ENCODE measurements around the gene RERE.
"Not testable (repeated sequence)": the region's sequence is repeated elsewhere in the genome, so short reads cannot be mapped to it uniquely, and the experiment has no call there.

The RERE gene

DNA sequence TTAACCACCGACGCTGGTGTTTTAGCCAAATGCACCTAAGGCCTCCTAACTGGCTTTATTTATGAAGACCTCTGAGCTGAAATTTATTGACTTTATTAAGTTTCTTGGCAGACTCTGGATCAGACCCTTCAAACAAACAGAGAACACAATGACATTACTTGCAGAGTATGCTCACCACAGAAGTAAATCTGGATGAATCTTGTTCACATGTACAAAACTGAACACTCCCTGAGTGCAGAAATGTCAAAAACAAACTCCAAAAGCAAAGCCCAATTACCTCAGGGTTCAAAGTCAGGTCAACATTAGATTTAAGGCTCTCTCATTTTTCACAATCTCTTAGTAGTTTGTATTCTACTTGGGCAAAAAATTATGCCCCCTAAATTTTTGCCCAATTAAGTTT, 280.9 kb downstream of the RERE start:
- no peak for DNase-seq

DNA sequence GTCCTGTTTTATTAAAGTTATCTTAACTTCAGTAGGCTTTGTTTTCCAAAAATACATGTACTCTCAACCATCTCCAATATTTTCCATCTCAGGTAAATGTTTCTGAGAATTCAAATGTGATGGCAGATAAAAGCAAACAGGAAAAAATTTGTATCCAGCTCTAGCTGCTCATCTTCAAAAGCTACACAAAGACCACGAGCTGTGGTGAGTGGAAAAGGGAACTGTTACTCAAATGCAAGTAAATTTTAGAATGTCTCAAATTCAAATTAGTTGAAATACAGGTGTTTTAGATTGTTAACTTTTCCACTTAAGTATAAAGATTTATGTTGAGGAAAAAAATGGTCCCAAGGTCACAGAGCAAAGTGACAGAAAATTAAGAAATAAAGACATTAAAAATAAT, 283.5 kb downstream of the RERE start:
- DNase-seq: no peak

DNA sequence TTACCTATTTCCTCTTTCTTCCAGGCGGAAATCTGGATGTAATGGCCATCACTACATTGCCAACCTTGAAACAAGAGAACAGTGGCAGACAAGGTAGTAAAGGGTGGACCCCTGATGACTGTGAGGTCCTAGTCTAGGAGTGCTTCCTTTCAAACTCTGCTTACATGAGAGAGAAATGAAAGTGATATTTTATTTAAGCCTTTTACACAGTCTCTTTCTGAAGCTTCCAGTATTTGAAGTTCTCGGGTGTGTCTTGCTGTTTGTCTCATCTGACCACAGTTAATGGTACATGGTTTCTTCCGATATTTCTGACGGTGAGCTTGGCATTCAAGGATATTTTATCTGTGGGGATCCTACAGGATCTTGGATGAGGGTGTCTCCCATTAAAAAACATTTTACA, 284.3 kb downstream of the RERE start:
- no peak for DNase-seq

DNA sequence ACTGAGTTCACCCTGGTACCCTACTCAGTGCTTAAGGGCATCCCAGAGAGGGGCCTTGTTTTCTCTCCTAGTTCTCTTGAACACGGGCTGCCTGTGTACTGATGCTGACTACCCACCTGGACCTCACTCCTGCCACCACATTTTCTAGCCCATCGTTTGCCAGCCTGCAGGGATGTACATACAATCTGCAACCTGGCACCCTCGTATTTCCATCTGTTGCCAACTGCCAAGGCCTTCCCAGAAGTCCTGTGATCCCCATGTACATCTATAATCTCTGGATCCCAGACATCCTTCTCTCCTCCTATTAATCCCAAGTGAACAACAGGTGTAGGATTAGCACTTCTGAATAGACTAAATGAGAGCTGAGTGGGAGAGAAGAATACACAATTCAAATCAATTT, 287.5 kb downstream of the RERE start:
- no peak for DNase-seq

DNA sequence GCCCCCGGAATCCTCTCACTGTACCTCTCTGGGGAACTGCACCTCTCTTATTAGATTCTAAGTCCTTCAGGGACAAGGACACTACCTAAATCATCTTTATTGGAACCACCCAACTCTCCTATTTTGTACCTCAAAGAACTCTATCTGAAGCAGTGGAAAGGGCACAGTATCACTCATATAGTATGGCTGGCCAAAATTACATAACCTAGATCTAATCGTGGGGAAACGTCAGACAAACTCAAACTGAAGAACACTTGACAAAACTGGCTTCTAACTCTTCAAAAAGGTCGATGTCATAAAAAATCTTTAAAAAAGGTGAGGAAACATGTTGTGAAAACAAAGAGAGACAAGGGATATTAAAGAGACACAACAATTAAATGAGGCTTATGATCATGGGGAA, 289.5 kb downstream of the RERE start:
- no peak for DNase-seq

DNA sequence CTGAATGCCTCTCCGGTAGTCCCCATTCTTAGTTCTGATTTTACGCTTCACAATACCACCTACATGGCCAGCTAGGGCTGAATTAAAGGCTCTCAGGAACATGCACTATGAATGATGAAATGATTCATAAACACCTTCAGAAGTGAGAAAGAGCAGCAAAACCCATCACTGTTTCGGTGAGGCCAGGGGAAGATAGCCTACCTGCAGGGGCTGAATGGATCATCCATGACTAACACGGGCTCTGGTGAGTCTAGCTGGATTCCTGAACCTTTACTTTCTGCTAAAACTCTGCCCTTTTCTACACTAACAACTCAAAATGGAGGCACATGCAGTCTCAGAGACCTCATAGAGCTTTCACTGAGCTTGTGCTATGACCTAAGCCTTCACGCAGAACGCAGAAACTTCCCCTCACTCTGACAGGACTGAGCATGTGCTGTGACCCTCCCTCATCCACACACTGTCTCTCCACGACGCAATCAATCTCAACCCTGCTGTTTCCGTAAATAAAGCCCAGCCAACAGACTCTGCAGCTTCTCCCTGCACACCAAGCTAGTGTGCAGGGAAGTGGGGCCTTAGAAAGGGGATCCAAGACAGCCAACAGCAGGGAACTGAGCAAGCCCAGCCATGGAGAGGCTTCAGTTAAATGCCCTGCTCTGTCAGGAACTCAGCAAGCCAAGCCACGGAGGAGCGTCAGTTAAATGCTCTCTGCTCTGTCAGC, 291.7 kb downstream of the RERE start:
- DNase-seq: peak; percentile 89

DNA sequence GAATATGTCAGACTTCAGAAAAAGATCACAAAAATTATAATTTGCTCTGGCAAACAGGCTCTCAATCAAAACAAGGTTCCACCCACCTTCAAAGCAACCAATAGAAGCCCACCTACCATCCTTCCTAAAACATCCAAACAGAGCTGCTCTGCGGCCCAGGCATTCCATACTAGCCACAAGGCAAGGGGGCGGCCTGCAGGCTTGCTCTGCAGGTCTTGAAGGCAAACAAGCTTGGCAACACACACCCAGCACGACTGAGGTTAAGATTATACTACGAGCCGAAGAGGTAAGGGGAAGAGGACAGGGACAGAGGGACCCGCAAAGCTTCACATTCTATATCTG, 292.3 kb downstream of the RERE start:
- no peak for DNase-seq

DNA sequence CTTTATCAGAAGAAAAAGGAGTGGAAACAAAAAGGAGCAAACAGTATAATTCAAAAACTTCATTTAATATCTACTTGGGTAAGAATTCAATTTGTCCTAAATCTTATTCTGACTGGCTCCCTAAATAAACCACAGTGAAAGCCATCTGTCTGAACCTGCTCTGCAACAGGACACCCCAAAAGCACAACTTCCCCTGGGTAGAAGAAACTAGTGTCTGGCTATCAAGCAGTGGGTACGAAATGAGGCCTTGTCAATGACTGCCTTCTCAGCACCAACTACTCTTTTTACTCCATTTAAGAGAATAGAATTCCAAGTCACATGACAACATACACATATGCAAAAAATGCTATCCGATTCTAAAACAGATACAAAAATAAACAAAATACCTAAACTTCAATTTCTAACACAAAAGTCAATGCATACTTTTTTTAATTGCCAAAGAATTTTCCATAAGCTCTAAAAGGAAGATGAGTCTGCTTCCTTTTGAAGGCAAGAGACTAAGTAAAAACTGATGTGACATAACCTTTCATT, 292.7 kb downstream of the RERE start:
- no peak for DNase-seq

DNA sequence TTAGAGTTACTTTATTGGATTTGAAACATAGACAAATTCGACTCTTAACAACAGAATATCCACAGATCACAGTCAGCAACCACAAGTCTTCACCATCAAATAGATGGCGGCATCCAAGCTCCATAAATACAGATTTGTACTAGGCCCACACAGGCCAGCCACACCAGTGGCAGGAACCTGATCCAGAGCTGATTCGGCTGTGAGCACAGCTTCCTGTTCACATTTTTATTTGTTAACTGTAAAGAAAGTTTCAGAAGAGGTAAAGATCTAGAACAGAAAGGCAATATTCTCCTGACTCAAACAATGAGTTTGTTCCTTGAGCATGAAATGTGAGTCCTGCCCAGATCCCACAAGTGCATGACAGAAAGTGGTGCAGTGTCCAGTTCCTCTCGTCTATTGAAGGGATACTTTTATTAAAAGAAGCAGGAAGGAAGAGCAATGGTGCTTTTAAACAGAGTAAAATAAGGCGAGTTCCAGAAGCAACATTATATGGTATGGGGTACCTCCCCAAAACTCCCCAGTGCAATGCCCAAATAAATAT, 293.7 kb downstream of the RERE start:
- DNase-seq: no peak

DNA sequence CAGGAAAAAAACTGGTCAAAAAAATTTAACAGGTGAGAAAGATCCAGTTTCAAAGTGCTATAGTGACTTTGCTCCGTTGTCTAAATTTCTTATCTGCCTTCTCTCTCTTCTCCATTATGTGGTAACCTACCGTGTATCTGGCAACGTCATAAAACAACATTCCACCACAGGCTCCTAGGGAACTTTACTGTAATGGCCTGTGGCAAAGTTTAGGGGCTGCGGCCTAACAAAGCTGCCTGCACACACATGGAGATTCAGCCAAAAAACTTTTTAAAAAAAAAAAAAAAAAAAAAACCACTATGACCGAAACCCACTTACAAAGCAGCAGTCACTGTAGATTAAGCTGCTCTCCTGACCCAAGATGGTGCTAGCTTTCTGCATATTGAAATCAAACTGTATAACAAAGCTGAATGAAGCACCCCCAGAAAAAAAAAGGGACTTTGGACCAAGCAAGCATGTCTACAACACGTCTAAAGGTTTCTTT, 296.9 kb downstream of the RERE start:
- DNase-seq: no peak

DNA sequence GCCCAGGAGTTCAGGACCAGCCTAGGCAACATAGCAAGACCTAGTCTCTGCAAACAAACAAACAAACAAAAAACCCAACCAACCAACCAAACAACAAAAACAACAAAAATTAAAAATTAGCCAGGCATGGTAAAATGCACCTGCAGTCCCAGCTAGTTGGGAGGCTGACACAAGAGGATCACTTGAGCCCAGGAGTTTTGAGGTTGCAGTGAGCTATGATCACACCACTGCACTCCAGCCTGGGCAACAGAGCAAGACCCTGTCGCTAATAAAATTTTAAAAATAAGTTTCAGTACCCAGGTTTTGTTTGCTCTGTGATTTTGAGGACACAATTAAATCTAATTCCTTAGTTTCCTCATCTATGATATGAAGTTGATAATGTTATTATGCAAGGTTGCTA, 298.3 kb downstream of the RERE start:
- DNase-seq: no peak

DNA sequence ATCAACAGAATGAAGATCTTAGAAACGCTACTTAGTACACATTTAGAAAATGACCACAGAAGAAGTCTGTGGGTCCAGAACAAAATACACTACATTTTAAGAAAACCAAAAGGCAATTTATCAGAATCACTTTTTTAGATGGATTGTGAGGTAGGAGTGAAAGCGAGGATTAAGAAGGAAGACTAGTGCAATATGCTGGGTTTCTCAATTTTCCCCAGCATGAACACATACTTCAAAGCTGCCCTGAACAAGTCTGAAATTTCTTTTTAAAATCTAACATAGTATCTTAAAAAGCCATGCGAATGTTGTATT, 299.0 kb downstream of the RERE start:
- no peak for DNase-seq

DNA sequence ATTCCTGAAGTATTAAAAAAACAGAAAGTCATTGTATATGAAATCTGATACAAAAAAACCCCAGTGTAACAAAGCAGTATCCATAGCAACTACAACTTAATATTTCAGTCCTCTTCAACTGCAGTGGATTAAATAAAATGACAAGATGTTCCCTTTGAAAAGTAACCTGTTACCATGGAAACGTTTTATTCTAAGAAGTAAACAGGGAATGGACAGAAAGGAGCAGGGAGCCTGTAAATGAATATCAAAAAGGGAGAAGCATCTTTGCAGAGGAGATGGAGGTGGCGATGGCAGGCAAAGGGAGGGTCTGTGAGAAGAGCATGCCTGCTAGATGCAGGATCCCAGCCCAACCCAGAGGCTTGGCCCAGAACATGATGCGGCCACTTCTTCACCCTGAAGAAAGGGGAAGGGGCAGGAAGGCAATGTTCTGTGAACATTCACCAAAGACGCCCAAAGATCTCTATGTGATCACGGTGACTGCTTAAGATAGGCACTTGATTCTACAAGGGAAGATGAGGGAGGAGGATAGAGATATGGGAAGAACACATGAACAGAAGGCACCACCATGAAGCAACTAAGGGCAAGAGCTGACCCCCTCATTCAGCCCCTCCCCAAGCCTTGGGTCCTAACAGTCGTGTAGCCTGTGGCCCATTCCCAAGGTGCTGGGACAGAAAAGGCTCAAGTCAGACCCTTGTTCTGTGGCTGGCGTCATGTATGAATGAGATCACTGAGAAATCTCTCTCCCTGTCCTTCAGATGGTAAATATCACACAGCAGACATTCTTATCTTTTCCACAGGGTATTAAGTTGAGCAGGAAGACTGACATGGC, 299.6 kb downstream of the RERE start:
- DNase-seq: no peak

DNA sequence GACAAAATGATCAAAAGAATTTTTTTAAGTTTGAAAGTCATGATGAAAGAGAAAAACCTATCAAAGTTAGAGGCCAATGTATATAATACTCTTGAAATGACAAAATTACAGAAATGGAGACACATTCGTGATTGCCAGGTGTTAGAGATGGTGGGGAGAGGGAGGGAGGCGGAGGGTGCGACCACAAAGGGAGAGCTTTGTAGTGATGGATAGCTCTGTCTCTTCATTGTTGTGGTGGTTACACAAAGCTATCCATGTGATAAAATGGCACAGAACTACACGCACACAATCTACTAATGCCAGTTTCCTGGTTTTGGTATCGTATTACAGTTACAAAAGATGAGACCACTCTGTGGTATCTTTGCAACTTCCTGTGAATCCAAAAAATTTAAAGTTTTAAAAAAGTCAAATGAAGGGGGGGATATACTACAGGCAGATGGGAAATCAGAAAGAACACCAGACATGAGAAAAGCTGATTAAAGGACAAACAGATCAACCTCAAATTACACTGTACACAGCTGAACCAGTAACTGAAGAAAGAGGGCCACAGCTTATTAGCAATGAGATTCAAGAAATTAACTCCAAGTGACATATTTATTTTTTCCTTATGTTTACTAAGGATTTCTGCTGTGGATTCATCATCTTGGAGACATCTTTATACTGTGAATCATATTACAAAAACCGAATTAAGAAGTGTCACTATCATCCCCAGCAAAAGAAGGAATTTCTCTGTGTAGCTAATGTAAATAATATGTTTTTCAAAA, 300.5 kb downstream of the RERE start:
- peak; percentile 18 for DNase-seq

DNA sequence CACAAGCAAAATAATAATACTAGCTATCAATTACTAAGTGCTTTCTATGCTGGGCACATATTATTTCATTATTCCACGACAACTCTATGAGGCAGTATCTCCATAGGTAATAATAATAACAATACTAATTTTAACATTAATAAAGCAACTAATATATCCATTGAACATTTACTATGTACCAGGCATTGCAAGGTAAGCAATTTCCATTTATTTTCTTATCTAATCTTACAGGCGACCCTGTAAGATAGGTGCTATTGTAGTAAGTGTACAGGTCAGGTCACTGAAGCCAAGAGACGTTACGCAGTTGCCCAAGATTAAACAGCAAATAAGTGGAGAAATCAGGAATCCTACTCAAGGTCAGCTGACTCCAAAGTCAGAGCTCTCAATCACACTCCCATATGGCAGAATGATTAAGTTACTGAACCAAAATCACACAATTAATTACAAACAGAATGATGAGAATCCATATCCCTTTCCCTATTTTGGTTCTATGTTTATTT, 301.1 kb downstream of the RERE start:
- DNase-seq: no peak

DNA sequence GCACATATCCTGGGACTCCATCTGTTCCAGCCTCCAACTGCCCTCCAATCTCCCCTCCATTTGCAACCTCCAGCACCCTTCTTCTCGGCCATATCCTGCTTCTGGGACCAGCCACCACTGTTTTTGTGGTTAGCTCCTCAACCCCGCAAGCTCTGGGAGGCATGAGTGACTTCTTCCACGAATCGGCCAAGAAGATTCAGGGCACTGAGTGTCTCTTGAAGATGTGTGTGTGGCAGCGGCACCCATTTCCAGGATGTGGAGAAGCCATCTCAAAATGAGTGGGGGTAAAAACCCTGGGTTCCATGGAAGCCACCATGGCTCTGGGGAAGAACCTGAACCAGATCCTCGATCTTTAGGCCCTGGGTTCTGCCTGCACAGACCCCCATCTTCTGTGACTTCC, 304.9 kb downstream of the RERE start:
- no peak for DNase-seq

DNA sequence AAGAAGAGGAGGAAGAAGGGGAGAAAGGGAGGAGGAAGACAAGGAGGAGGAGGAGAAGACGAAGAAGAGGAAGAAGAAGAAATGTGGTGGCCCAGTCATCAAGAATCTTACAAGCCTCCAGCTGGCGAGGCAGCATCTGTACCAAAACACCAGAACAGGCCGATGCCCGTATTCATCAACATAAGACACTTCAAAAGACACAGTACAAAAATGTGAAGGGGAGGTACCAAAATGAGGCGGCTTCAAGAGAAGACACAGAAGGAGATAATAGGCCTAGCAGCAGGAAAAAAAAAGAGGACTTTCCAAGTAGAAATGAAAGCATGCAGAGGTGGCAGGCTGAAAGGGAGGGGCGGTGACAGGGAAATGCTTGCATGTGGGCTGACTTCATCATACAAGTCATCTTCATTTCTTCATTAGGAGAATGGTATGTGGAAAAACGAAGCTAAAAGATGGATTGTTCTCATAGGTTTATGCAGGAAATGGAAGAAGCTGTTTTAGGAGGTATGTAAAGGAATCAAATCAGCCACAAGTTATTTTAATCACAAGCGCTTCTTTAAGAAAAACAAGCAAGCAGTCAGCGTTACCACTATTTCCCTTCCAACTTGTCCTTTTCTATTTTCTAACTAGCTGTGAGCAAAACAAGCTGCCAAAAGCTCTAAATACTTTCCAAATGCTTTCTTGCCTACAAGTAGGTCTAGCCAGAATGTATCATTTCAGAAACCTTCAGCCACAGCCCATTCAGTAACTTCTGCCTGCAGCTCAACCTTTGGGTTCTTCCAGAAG, 307.2 kb downstream of the RERE start:
- no peak for DNase-seq

DNA sequence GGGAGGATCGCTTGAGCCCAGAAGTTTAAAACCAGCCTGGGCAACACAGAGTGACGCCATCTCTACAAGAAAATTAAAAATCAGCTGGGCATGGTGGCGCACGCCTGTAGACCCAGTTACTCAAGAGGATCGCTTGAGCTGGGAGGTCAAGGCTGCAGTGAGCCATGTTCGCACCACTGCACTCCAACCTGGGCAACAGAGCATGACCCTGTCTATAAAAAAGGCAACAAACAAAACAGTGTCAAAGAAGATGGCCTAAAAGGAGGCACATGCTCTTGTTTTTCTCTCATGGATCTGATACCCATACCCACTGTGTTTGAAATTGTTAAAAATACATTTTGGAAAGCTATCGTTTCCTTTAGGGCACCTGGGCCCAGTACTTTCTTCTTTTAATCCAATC, 307.9 kb downstream of the RERE start:
- DNase-seq: no peak

DNA sequence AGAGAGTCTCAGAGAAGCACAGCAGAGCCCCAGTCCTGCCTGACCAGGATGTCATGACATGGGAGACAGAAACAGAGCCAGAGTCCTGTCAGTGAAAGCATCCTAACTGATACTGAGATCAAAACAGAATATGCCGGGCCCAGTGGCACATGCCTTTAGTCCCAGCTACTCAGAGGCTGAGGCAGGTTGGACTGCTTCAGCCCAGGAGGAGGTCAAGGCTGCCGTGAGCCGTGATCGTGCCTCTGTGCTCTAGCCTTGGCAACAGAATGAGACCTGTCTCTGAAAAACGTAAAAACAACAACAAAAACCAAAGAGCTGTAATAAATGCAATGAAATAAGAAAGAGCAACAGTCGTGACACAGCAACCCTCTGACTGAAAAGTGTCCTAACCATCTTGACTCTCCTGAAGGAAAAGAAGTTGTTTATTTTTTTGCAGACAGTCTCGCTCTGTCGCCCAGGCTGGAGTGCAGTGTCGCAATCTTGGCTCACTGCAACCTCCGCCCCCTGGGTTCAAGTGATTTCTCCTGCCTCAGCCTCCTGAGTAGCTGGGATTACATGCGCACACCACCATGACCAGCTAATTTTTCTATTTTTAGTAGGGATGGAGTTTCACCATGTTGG, 310.3 kb downstream of the RERE start:
- DNase-seq: no peak

DNA sequence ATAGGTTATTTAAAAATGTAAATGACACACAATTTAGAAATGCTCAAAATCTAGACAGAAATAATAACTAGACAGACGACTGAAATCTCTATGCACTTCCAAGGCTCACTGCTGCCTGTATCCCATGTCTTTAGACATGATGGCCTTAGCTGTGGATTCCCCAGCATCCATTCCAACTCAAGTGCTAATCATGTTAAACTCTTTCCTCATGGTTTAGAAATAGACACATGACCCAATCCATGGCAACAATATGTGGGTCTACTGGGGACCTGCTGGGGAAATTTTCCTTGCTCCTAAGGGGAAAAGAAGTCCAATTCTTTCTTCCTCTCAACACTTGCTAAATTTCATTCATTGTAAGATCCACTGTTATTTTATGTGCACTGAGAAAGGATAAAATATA, 311.0 kb downstream of the RERE start:
- no peak for DNase-seq

DNA sequence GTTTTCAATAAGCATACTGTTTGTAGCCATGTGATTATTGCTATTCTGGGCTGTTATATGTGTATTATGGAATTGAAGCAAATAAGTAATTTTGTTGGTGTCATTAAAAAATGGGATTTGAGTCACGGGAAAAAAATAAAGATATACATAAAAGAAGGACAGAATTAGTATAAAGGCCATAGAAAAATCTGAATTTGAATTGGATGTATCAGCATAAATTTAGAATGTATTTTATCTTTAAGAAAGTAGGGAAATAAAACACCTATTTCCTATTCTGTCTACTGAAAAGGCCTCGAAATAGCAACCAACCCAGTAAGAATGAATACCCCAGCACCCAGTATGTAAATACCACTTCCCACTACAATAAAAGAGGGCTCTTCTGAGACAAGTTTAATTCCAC, 313.6 kb downstream of the RERE start:
- DNase-seq: no peak

DNA sequence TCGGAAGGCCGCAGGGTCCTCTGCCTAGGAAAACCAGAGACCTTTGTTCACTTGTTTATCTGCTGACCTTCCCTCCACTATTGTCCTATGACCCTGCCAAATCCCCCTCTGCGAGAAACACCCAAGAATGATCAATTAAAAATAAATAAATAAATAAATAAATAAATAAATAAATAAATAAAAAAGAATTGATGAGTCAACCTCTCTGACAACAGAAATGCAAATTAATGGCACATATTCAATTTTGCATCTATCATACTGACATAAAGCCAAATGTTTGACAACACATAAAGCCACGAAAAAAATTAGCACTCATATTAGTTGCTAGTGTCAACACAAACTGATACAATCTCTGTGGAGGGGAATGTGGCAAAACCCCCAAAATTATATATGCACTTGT, 314.5 kb downstream of the RERE start:
- not testable (repeated sequence) for DNase-seq
